ENCODE data around the gene LONRF2.

The LONRF2 gene

GRCh38 chr2:100277540-100278207 is 44.6 kb downstream of the LONRF2 start:
- H3K36me3 ChIP-seq (ENCODE audit: control insufficient read depth, insufficient read depth, low read length), result no peaks in the 10 kb centered on the region
- no peak overlapping the region for H2BK120ac ChIP-seq (ENCODE audit: low read depth, low read length)
- no peak overlapping the region for H3K9ac ChIP-seq (ENCODE audit: low read length)
- no peaks in the 10 kb centered on the region for H3K27me3 ChIP-seq (ENCODE audit: insufficient read depth, low read length, poor library complexity)
- H3K56ac ChIP-seq (ENCODE audit: low read length), result no peak overlapping the region
- DNase-seq, result no peak
- no CpG with 5 or more reads among the region's 12 CpGs for WGBS (ENCODE audit: extremely low coverage, insufficient coverage, low lambda C conversion rate)
- no peak overlapping the region for H4K5ac ChIP-seq (ENCODE audit: low read length)
- no peak overlapping the region for H3K27ac ChIP-seq (ENCODE audit: low read depth, low read length)
- H3K79me2 ChIP-seq (ENCODE audit: control insufficient read depth, insufficient read depth, low read length), result no peaks in the 10 kb centered on the region
- no peaks in the 10 kb centered on the region for H3K4me1 ChIP-seq (ENCODE audit: control insufficient read depth, low read depth, low read length)
- no peak overlapping the region for H3K4me2 ChIP-seq (ENCODE audit: low read length)
- no peak overlapping the region for H3K18ac ChIP-seq (ENCODE audit: low read length)
- H2AK5ac ChIP-seq (ENCODE audit: low read length), result no peak overlapping the region
- no peak overlapping the region for H2BK5ac ChIP-seq (ENCODE audit: low read length)
- no peak overlapping the region for H3K4me3 ChIP-seq (ENCODE audit: low read length)
- no peak overlapping the region for H2BK15ac ChIP-seq (replicated peaks; ENCODE audit: low read depth)
- no peak overlapping the region for H3K23ac ChIP-seq (ENCODE audit: low read length)
- H3K4ac ChIP-seq (ENCODE audit: low read depth, low read length), result no peak overlapping the region
- no peak overlapping the region for H4K8ac ChIP-seq (ENCODE audit: low read depth, low read length)
- no peaks in the 10 kb centered on the region for H3K79me1 ChIP-seq (ENCODE audit: low read length)

GRCh38 chr2:100276716-100277115 is 45.6 kb downstream of the LONRF2 start:
- Histone ChIP-seq H2BK120ac (ENCODE audit: low read depth, low read length) (no peak overlapping the region), H3K4ac (ENCODE audit: low read depth, low read length) (no peak overlapping the region), H3K27me3 (ENCODE audit: insufficient read depth, low read length, poor library complexity) (no peaks in the 10 kb centered on the region), H2AK5ac (ENCODE audit: low read length) (no peak overlapping the region), H3K56ac (ENCODE audit: low read length) (no peak overlapping the region), H3K9ac (ENCODE audit: low read length) (no peak overlapping the region), H3K4me2 (ENCODE audit: low read length) (no peak overlapping the region), H4K8ac (ENCODE audit: low read depth, low read length) (no peak overlapping the region), H3K4me1 (ENCODE audit: control insufficient read depth, low read depth, low read length) (no peaks in the 10 kb centered on the region), H3K36me3 (ENCODE audit: control insufficient read depth, insufficient read depth, low read length) (no peaks in the 10 kb centered on the region), H4K5ac (ENCODE audit: low read length) (no peak overlapping the region), H3K18ac (ENCODE audit: low read length) (no peak overlapping the region), H3K79me2 (ENCODE audit: control insufficient read depth, insufficient read depth, low read length) (no peaks in the 10 kb centered on the region), H3K4me3 (ENCODE audit: low read length) (no peak overlapping the region), H3K79me1 (ENCODE audit: low read length) (no peaks in the 10 kb centered on the region), H2BK5ac (ENCODE audit: low read length) (no peak overlapping the region), H2BK15ac (replicated peaks; ENCODE audit: low read depth) (no peak overlapping the region), H3K27ac (ENCODE audit: low read depth, low read length) (no peak overlapping the region), H3K23ac (ENCODE audit: low read length) (no peak overlapping the region)
- DNase-seq, result no peak
- WGBS (ENCODE audit: extremely low coverage, insufficient coverage, low lambda C conversion rate), result no CpG with 5 or more reads among the region's 4 CpGs

GRCh38 chr2:100275200-100275589 is 47.1 kb downstream of the LONRF2 start:
- DNase-seq, result no peak
- H2AK5ac ChIP-seq (ENCODE audit: low read length), result no peak overlapping the region

GRCh38 chr2:100274566-100275199 is 47.6 kb downstream of the LONRF2 start:
- Histone ChIP-seq H2BK5ac (ENCODE audit: low read length) (no peak overlapping the region), H3K4ac (ENCODE audit: low read depth, low read length) (no peak overlapping the region), H3K9ac (ENCODE audit: low read length) (no peak overlapping the region), H4K5ac (ENCODE audit: low read length) (no peak overlapping the region), H4K8ac (ENCODE audit: low read depth, low read length) (no peak overlapping the region), H3K4me1 (ENCODE audit: control insufficient read depth, low read depth, low read length) (no peaks in the 10 kb centered on the region), H3K56ac (ENCODE audit: low read length) (no peak overlapping the region), H3K27ac (ENCODE audit: low read depth, low read length) (no peak overlapping the region), H3K4me3 (ENCODE audit: low read length) (no peak overlapping the region), H3K79me1 (ENCODE audit: low read length) (no peaks in the 10 kb centered on the region), H3K27me3 (ENCODE audit: insufficient read depth, low read length, poor library complexity) (no peaks in the 10 kb centered on the region), H3K79me2 (ENCODE audit: control insufficient read depth, insufficient read depth, low read length) (no peaks in the 10 kb centered on the region), H3K4me2 (ENCODE audit: low read length) (no peak overlapping the region), H2BK120ac (ENCODE audit: low read depth, low read length) (no peak overlapping the region), H2BK15ac (replicated peaks; ENCODE audit: low read depth) (no peak overlapping the region), H3K36me3 (ENCODE audit: control insufficient read depth, insufficient read depth, low read length) (no peaks in the 10 kb centered on the region), H3K23ac (ENCODE audit: low read length) (no peak overlapping the region), H2AK5ac (ENCODE audit: low read length) (no peak overlapping the region), H3K18ac (ENCODE audit: low read length) (no peak overlapping the region)
- WGBS (ENCODE audit: extremely low coverage, insufficient coverage, low lambda C conversion rate), result no CpG with 5 or more reads among the region's 17 CpGs
- DNase-seq, result no peak

More at GRCh38 chr2:100275200-100275589, 47.1 kb downstream of the LONRF2 start:
- H3K56ac ChIP-seq (ENCODE audit: low read length), result no peak overlapping the region
- H2BK120ac ChIP-seq (ENCODE audit: low read depth, low read length), result no peak overlapping the region
- H3K4me3 ChIP-seq (ENCODE audit: low read length), result no peak overlapping the region
- H3K36me3 ChIP-seq (ENCODE audit: control insufficient read depth, insufficient read depth, low read length), result no peaks in the 10 kb centered on the region
- no peak overlapping the region for H2BK5ac ChIP-seq (ENCODE audit: low read length)
- no peak overlapping the region for H3K18ac ChIP-seq (ENCODE audit: low read length)
- no peak overlapping the region for H3K23ac ChIP-seq (ENCODE audit: low read length)
- H4K5ac ChIP-seq (ENCODE audit: low read length), result no peak overlapping the region
- no peak overlapping the region for H2BK15ac ChIP-seq (replicated peaks; ENCODE audit: low read depth)
- H3K9ac ChIP-seq (ENCODE audit: low read length), result no peak overlapping the region
- no peaks in the 10 kb centered on the region for H3K27me3 ChIP-seq (ENCODE audit: insufficient read depth, low read length, poor library complexity)
- no peaks in the 10 kb centered on the region for H3K4me1 ChIP-seq (ENCODE audit: control insufficient read depth, low read depth, low read length)
- no peak overlapping the region for H3K27ac ChIP-seq (ENCODE audit: low read depth, low read length)
- H3K79me2 ChIP-seq (ENCODE audit: control insufficient read depth, insufficient read depth, low read length), result no peaks in the 10 kb centered on the region
- no CpG with 5 or more reads among the region's 10 CpGs for WGBS (ENCODE audit: extremely low coverage, insufficient coverage, low lambda C conversion rate)
- H3K79me1 ChIP-seq (ENCODE audit: low read length), result no peaks in the 10 kb centered on the region
- no peak overlapping the region for H3K4ac ChIP-seq (ENCODE audit: low read depth, low read length)
- H4K8ac ChIP-seq (ENCODE audit: low read depth, low read length), result no peak overlapping the region
- no peak overlapping the region for H3K4me2 ChIP-seq (ENCODE audit: low read length)

- H2BK5ac ChIP-seq (ENCODE audit: low read length), result no peak overlapping the region
- no peak overlapping the region for H4K8ac ChIP-seq (ENCODE audit: low read depth, low read length)
- no peaks in the 10 kb centered on the region for H3K27me3 ChIP-seq (ENCODE audit: insufficient read depth, low read length, poor library complexity)
- H3K36me3 ChIP-seq (ENCODE audit: control insufficient read depth, insufficient read depth, low read length), result no peaks in the 10 kb centered on the region
- H3K18ac ChIP-seq (ENCODE audit: low read length), result no peak overlapping the region
- no CpG with 5 or more reads among the region's 6 CpGs for WGBS (ENCODE audit: extremely low coverage, insufficient coverage, low lambda C conversion rate)
- no peaks in the 10 kb centered on the region for H3K79me1 ChIP-seq (ENCODE audit: low read length)
- H2AK5ac ChIP-seq (ENCODE audit: low read length), result no peak overlapping the region
- no peak overlapping the region for H3K56ac ChIP-seq (ENCODE audit: low read length)
- H3K4me2 ChIP-seq (ENCODE audit: low read length), result no peak overlapping the region
- H2BK120ac ChIP-seq (ENCODE audit: low read depth, low read length), result no peak overlapping the region
- no peak for DNase-seq
- H3K4me1 ChIP-seq (ENCODE audit: control insufficient read depth, low read depth, low read length), result no peaks in the 10 kb centered on the region
- no peak overlapping the region for H3K23ac ChIP-seq (ENCODE audit: low read length)
- no peak overlapping the region for H2BK15ac ChIP-seq (replicated peaks; ENCODE audit: low read depth)
- H3K4me3 ChIP-seq (ENCODE audit: low read length), result no peak overlapping the region
- H3K27ac ChIP-seq (ENCODE audit: low read depth, low read length), result no peak overlapping the region
- H4K5ac ChIP-seq (ENCODE audit: low read length), result no peak overlapping the region
- no peak overlapping the region for H3K9ac ChIP-seq (ENCODE audit: low read length)
- no peak overlapping the region for H3K4ac ChIP-seq (ENCODE audit: low read depth, low read length)
- H3K79me2 ChIP-seq (ENCODE audit: control insufficient read depth, insufficient read depth, low read length), result no peaks in the 10 kb centered on the region
These were observed 48.2 kb downstream of the LONRF2 start for GRCh38 chr2:100274076-100274475.

GRCh38 chr2:100273387-100273786 is 48.9 kb downstream of the LONRF2 start:
- H4K8ac ChIP-seq (ENCODE audit: low read depth, low read length), result no peak overlapping the region
- no peak overlapping the region for H3K18ac ChIP-seq (ENCODE audit: low read length)
- no peak overlapping the region for H2BK120ac ChIP-seq (ENCODE audit: low read depth, low read length)
- no peak overlapping the region for H3K4me3 ChIP-seq (ENCODE audit: low read length)
- no peak overlapping the region for H3K27ac ChIP-seq (ENCODE audit: low read depth, low read length)
- no peak overlapping the region for H3K4ac ChIP-seq (ENCODE audit: low read depth, low read length)
- no peak for DNase-seq
- H3K9ac ChIP-seq (ENCODE audit: low read length), result no peak overlapping the region
- no peak overlapping the region for H3K23ac ChIP-seq (ENCODE audit: low read length)
- H3K4me2 ChIP-seq (ENCODE audit: low read length), result no peak overlapping the region
- H3K27me3 ChIP-seq (ENCODE audit: insufficient read depth, low read length, poor library complexity), result no peaks in the 10 kb centered on the region
- no peaks in the 10 kb centered on the region for H3K4me1 ChIP-seq (ENCODE audit: control insufficient read depth, low read depth, low read length)
- H3K36me3 ChIP-seq (ENCODE audit: control insufficient read depth, insufficient read depth, low read length), result no peaks in the 10 kb centered on the region
- H2BK15ac ChIP-seq (replicated peaks; ENCODE audit: low read depth), result no peak overlapping the region
- no peak overlapping the region for H2BK5ac ChIP-seq (ENCODE audit: low read length)
- H3K79me2 ChIP-seq (ENCODE audit: control insufficient read depth, insufficient read depth, low read length), result no peaks in the 10 kb centered on the region
- no peak overlapping the region for H4K5ac ChIP-seq (ENCODE audit: low read length)
- H2AK5ac ChIP-seq (ENCODE audit: low read length), result no peak overlapping the region
- no peak overlapping the region for H3K56ac ChIP-seq (ENCODE audit: low read length)
- no peaks in the 10 kb centered on the region for H3K79me1 ChIP-seq (ENCODE audit: low read length)
- no CpG with 5 or more reads among the region's 1 CpG for WGBS (ENCODE audit: extremely low coverage, insufficient coverage, low lambda C conversion rate)
